Measurements from ENCODE around the gene KRT17.
A peak's percentile ranks its signal among the peaks of the same experiment; 100 is the strongest.

Gene KRT17

GRCh38 chr17:41666237-41666641 lies 41.9 kb upstream of the KRT17 start:
- Histone ChIP-seq H4K8ac (ENCODE audit: low read depth, low read length) (peak overlapping the region; percentile 81), H3K4me2 (ENCODE audit: low read length) (peak overlapping the region; percentile 84), H3K27me3 (ENCODE audit: insufficient read depth, low read length) (no peaks in the 10 kb centered on the region), H3K27ac (ENCODE audit: low read depth, low read length) (no peak overlapping the region), H3K36me3 (ENCODE audit: control insufficient read depth in 1 of 2, insufficient read depth in 2 of 2, low read length in 2 of 2) (no peaks in the 10 kb centered on the region), H2BK5ac (ENCODE audit: low read depth, low read length, poor library complexity) (no peak overlapping the region), H3K4me1 (ENCODE audit: control insufficient read depth in 1 of 2, insufficient read depth in 2 of 2, low read length in 2 of 2) (peaks cover 8% of the 10 kb centered on the region in 2 experiments), H3K18ac (ENCODE audit: low read length) (peak overlapping the region; percentile 8), H3K9ac (ENCODE audit: low read length) (peak overlapping the region; percentile 44), H3K79me1 (ENCODE audit: low read length) (peaks cover 8% of the 10 kb centered on the region), H2AFZ (ENCODE audit: insufficient read depth, low read length, poor library complexity) (peak overlapping the region; percentile 24), H3K4me3 (ENCODE audit: low read depth, low read length) (peak overlapping the region; percentile 10), H3K4ac (ENCODE audit: low read depth, low read length) (no peak overlapping the region), H2BK120ac (ENCODE audit: insufficient read depth, low read length, poor library complexity) (peak overlapping the region; percentile 10), H4K12ac (ENCODE audit: low read depth, low read length) (peak overlapping the region; percentile 4), H2AK5ac (ENCODE audit: low read length) (no peak overlapping the region), H3K23ac (ENCODE audit: low read length) (no peak overlapping the region), H3K79me2 (ENCODE audit: control insufficient read depth, insufficient read depth, low read length, poor library complexity) (no peaks in the 10 kb centered on the region), H3K14ac (ENCODE audit: low read length) (no peak overlapping the region), H3K9me3 (ENCODE audit: insufficient read depth, low read depth, low read length) (no peaks in the 10 kb centered on the region), H2BK12ac (ENCODE audit: low read length) (no peak overlapping the region), H4K91ac (ENCODE audit: low read depth, low read length) (peak overlapping the region; percentile 36)
- WGBS (ENCODE audit: extremely low coverage, insufficient coverage, insufficient read length): no CpG with 5 or more reads among the region's 11 CpGs
- DNase-seq: peak in 1 of 2 donors; percentile 65

- WGBS (ENCODE audit: extremely low coverage, insufficient coverage, insufficient read length): no CpG with 5 or more reads among the region's 39 CpGs
- H3K9ac ChIP-seq (ENCODE audit: low read length): peak overlapping the region; percentile 44
- H4K8ac ChIP-seq (ENCODE audit: low read depth, low read length): peak overlapping the region; percentile 81
- peaks cover 8% of the 10 kb centered on the region for H3K79me1 ChIP-seq (ENCODE audit: low read length)
- H3K27ac ChIP-seq (ENCODE audit: low read depth, low read length): no peak overlapping the region
- no peaks in the 10 kb centered on the region for H3K27me3 ChIP-seq (ENCODE audit: insufficient read depth, low read length)
- H4K91ac ChIP-seq (ENCODE audit: low read depth, low read length): peak overlapping the region; percentile 36
- no peak overlapping the region for H2AK5ac ChIP-seq (ENCODE audit: low read length)
- H3K36me3 ChIP-seq (ENCODE audit: control insufficient read depth in 1 of 2, insufficient read depth in 2 of 2, low read length in 2 of 2): no peaks in the 10 kb centered on the region
- peaks cover 8% of the 10 kb centered on the region in 2 experiments for H3K4me1 ChIP-seq (ENCODE audit: control insufficient read depth in 1 of 2, insufficient read depth in 2 of 2, low read length in 2 of 2)
- H3K4ac ChIP-seq (ENCODE audit: low read depth, low read length): no peak overlapping the region
- peak overlapping the region; percentile 11 for H2BK12ac ChIP-seq (ENCODE audit: low read length)
- peak overlapping the region; percentile 84 for H3K4me2 ChIP-seq (ENCODE audit: low read length)
- no peaks in the 10 kb centered on the region for H3K9me3 ChIP-seq (ENCODE audit: insufficient read depth, low read depth, low read length)
- peak overlapping the region; percentile 73 for H3K18ac ChIP-seq (ENCODE audit: low read length)
- H2BK5ac ChIP-seq (ENCODE audit: low read depth, low read length, poor library complexity): no peak overlapping the region
- H2AFZ ChIP-seq (ENCODE audit: insufficient read depth, low read length, poor library complexity): peak overlapping the region; percentile 68
- peak overlapping the region; percentile 65 for H3K14ac ChIP-seq (ENCODE audit: low read length)
- peak overlapping the region; percentile 41 for H2BK120ac ChIP-seq (ENCODE audit: insufficient read depth, low read length, poor library complexity)
- peak overlapping the region; percentile 10 for H3K4me3 ChIP-seq (ENCODE audit: low read depth, low read length)
- peak; percentile 92 to 96 for DNase-seq
- no peaks in the 10 kb centered on the region for H3K79me2 ChIP-seq (ENCODE audit: control insufficient read depth, insufficient read depth, low read length, poor library complexity)
- H3K23ac ChIP-seq (ENCODE audit: low read length): no peak overlapping the region
- peak overlapping the region; percentile 57 for H4K12ac ChIP-seq (ENCODE audit: low read depth, low read length)
Measured at GRCh38 chr17:41665566-41666236, 41.3 kb upstream of the KRT17 start.

GRCh38 chr17:41664587-41665565 lies 40.5 kb upstream of the KRT17 start:
- no peak for DNase-seq
- no peaks in the 10 kb centered on the region for H3K36me3 ChIP-seq (ENCODE audit: control insufficient read depth in 1 of 2, insufficient read depth in 2 of 2, low read length in 2 of 2)
- no peak overlapping the region for H3K9ac ChIP-seq (ENCODE audit: low read length)
- H3K23ac ChIP-seq (ENCODE audit: low read length): no peak overlapping the region
- H2AFZ ChIP-seq (ENCODE audit: insufficient read depth, low read length, poor library complexity): no peak overlapping the region
- H4K8ac ChIP-seq (ENCODE audit: low read depth, low read length): peak overlapping the region; percentile 80
- H3K9me3 ChIP-seq (ENCODE audit: insufficient read depth, low read depth, low read length): no peaks in the 10 kb centered on the region
- no CpG with 5 or more reads among the region's 15 CpGs for WGBS (ENCODE audit: extremely low coverage, insufficient coverage, insufficient read length)
- H2BK5ac ChIP-seq (ENCODE audit: low read depth, low read length, poor library complexity): no peak overlapping the region
- H3K14ac ChIP-seq (ENCODE audit: low read length): peak overlapping the region; percentile 65
- H2AK5ac ChIP-seq (ENCODE audit: low read length): no peak overlapping the region
- H3K27ac ChIP-seq (ENCODE audit: low read depth, low read length): no peak overlapping the region
- peaks cover 8% of the 10 kb centered on the region in 2 experiments for H3K4me1 ChIP-seq (ENCODE audit: control insufficient read depth in 1 of 2, insufficient read depth in 2 of 2, low read length in 2 of 2)
- no peaks in the 10 kb centered on the region for H3K27me3 ChIP-seq (ENCODE audit: insufficient read depth, low read length)
- H3K18ac ChIP-seq (ENCODE audit: low read length): peak overlapping the region; percentile 73
- H4K12ac ChIP-seq (ENCODE audit: low read depth, low read length): peak overlapping the region; percentile 57
- peaks cover 8% of the 10 kb centered on the region for H3K79me1 ChIP-seq (ENCODE audit: low read length)
- peak overlapping the region; percentile 29 for H4K91ac ChIP-seq (ENCODE audit: low read depth, low read length)
- H2BK12ac ChIP-seq (ENCODE audit: low read length): peak overlapping the region; percentile 11
- no peak overlapping the region for H3K4ac ChIP-seq (ENCODE audit: low read depth, low read length)
- peak overlapping the region; percentile 41 for H2BK120ac ChIP-seq (ENCODE audit: insufficient read depth, low read length, poor library complexity)
- H3K79me2 ChIP-seq (ENCODE audit: control insufficient read depth, insufficient read depth, low read length, poor library complexity): no peaks in the 10 kb centered on the region
- H3K4me2 ChIP-seq (ENCODE audit: low read length): peak overlapping the region; percentile 84
- H3K4me3 ChIP-seq (ENCODE audit: low read depth, low read length): no peak overlapping the region

- Histone ChIP-seq H3K27ac (ENCODE audit: low read depth, low read length) (no peak overlapping the region), H4K91ac (ENCODE audit: low read depth, low read length) (peak overlapping the region; percentile 26), H3K14ac (ENCODE audit: low read length) (no peak overlapping the region), H3K79me1 (ENCODE audit: low read length) (peaks cover 8% of the 10 kb centered on the region), H3K4me1 (ENCODE audit: control insufficient read depth in 1 of 2, insufficient read depth in 2 of 2, low read length in 2 of 2) (peaks cover 8% of the 10 kb centered on the region in 2 experiments), H2AFZ (ENCODE audit: insufficient read depth, low read length, poor library complexity) (no peak overlapping the region), H4K8ac (ENCODE audit: low read depth, low read length) (no peak overlapping the region), H2BK5ac (ENCODE audit: low read depth, low read length, poor library complexity) (no peak overlapping the region), H3K9ac (ENCODE audit: low read length) (no peak overlapping the region), H3K79me2 (ENCODE audit: control insufficient read depth, insufficient read depth, low read length, poor library complexity) (no peaks in the 10 kb centered on the region), H2AK5ac (ENCODE audit: low read length) (no peak overlapping the region), H3K18ac (ENCODE audit: low read length) (no peak overlapping the region), H2BK120ac (ENCODE audit: insufficient read depth, low read length, poor library complexity) (no peak overlapping the region), H3K23ac (ENCODE audit: low read length) (no peak overlapping the region), H4K12ac (ENCODE audit: low read depth, low read length) (no peak overlapping the region), H3K27me3 (ENCODE audit: insufficient read depth, low read length) (no peaks in the 10 kb centered on the region), H3K4me3 (ENCODE audit: low read depth, low read length) (no peak overlapping the region), H2BK12ac (ENCODE audit: low read length) (no peak overlapping the region), H3K4ac (ENCODE audit: low read depth, low read length) (no peak overlapping the region), H3K36me3 (ENCODE audit: control insufficient read depth in 1 of 2, insufficient read depth in 2 of 2, low read length in 2 of 2) (no peaks in the 10 kb centered on the region), H3K9me3 (ENCODE audit: insufficient read depth, low read depth, low read length) (no peaks in the 10 kb centered on the region), H3K4me2 (ENCODE audit: low read length) (no peak overlapping the region)
- no peak for DNase-seq
- WGBS (ENCODE audit: extremely low coverage, insufficient coverage, insufficient read length): no CpG with 5 or more reads among the region's 2 CpGs
Measured at GRCh38 chr17:41664172-41664457, 39.7 kb upstream of the KRT17 start.
